Activated CD4-positive, CD25-positive, alpha-beta regulatory T cell (primary cell): Measurements from ENCODE around the gene ACAN.

Source experiments
- DNase-seq, 4 experiments: peaks; one replicate each; lab custom pipeline; 2025; lab: John Stamatoyannopoulos, UW

The ACAN gene

DNA sequence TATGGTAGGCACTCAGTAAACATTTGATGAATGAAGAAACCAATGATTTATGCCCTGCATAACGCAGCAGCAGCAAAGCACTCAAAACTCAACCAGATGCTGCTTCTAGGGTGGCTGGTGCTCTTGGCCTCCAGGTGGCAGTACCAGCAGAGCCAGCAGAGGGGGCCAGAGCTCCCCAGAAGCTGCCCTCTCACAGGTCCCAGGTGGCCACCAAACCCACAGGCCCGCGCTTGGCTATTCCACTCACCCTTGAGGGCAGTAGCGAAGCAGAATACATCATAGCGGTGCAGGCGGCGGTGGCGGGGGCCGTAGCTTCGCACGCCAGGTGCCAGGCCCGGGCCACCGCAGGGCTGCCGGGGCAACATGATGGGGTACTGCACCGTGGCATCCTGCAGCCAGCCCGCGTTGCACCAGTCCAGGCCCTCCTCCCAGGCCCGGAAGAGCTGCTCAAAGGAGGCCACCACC, 75.5 kb downstream of the ACAN start:
- no peak for DNase-seq

- no peak for DNase-seq
Measured at GRCh38 chr15:88880944-88881740, 77.9 kb downstream of the ACAN start.

DNA sequence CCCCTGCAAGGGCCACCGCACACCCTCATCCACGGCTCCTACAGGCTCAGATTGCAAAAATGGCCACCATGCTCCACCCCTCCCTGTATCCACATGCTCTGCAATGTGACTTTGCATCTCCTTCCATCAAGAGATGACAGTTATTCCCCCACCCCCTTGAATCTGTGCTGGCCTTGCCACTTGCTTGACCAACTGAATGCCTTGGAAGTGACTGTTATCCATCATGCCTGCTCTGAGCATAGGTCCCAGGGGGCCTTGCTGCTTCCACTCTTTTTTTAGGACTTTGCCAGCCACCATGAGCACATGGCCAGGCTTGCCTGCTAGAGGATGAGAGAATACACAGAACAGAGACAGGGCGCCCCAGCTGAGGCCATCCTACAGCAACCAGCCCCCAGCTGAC, 78.5 kb downstream of the ACAN start:
- no peak for DNase-seq

DNA sequence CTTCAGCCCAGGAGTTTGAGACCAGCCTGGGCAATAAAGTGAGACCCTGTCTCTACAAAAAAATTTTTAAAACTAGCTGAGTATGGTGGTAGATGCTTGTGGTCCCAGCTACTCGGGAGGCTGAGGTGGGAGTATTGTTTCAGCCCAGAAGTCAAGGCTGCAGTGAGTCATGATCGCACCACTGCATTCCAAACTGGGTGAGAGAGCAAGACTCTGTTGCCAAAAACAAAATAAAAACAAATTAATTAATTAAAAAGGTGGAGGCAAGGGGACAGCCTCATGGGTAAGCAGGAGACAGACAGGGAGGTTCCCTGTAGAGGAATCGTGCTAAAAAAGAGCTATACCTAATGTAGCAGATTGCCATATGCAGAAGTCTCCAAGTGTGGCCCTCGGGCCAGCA, 79.5 kb downstream of the ACAN start:
- no peak for DNase-seq

DNA sequence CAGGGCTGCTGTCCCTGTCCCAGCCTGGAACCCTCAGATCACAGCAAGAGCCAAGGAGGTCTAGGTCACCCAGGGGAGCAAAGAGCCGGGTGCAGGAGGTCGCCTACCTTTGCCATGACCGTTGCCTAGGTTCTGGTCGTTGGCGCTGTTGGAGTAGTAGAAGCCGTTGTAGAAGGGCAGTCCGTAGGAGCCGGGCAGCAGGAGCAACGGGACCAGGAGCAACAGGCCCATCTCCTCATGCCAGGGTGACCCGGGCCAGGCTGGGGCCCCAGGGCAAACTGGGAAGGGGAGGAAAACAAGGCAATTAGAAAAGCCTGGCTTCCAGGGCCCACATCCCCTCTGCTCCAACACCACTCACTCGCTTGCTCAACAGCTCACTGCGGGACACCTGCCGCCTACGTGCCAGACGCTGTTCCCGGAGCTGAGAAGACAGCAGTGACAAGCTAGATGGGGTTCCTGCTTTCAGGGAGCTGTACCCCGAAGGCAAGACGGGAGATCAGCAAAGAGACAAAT, 83.9 kb downstream of the ACAN start:
- DNase-seq, result no peak

DNA sequence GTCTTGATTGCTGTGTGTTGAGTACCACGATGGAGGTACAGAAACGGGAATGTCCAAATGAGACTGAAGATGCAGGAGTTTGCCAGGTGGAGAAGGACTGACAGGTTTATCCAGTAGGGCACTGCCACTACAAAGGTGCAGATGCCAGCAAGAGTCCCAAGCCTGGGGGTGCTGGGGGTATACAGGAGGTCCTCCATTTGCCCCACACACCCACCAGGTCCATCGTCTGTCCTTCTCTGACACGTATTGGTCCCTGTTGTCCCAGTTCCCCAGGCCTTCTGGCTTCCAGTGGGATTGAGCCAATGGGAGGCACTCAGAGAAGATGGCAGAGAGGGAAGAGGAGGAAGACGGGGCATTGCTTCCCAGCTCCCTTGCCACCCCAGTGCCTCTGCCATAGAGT, 85.5 kb downstream of the ACAN start:
- no peak for DNase-seq

GRCh38 chr15:88890495-88890894, 87.3 kb downstream of the ACAN start:
- DNase-seq, result no peak

- no peak for DNase-seq
Measured at GRCh38 chr15:88891540-88892254, 88.5 kb downstream of the ACAN start.

DNA sequence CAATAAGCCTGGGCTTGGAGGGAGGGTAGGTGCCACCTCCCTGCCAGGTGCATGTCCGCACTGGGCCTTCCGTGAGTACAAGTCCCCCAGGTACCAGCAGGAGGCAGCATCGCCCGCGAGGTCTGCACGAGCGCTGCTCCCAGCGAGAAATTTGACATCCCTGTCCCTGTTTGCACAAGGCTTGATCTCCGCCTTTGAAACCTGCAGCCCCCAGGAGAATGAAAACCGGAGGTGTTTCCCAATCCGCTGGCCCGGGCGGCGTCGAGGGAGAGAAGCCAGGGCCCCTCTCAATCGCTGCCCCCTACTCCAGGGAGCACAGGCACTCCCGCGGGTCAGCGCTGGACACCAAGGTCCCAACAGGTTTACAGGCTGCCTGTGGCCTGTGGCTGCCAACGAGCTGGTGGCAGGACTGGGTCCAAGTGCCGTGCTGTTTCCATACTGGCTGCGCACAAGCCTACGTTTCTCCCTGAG, 91.1 kb downstream of the ACAN start:
- DNase-seq, result peak; percentile 72 to 78 (median 76)

DNA sequence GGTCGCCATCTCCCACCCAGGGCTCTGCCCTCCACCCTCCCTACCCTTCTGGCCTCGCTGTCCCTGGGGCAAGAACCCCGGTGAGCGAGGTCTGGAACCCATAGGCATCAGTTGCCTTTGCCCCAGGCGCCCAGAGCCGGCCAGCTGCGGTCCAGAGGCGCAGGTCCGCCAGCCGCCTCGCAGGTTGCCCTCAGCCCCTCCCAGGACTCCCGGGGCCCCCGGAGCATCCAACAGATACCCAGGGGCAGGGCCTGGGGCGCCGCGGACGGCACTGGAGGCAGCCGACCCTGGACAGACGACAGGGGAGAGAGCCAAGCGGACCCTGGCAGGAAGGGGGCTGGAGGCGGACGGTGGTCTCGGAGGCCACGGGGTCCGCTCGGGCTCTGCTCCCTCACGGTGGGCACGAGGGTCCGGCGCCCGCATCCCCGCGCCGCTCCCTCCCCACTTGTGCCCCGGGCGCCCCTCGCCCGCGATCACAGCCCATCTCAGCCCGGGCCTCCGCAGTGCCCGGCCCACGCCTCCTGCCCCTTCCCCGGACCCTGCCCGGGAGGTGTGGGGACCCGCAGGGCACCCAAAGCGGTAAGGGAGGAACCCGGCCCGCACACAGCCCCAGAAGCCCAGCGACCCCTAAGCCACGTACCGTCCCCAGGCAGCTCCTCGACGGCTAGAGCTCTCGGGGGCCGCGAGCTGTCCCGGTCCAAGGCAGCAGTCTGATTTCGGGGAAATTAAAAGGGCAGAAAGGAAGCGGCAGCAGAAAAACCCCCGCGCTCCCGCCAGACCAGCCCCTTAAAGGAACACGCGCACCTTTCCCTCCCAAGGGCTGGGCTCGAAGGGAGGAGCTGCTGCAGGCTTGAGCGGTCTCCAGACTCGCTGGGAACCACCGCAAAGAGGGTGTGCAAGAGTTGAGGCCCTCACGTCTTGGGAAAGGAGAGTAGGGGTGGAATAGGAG, 91.9 kb downstream of the ACAN start, which contains the start of gene HAPLN3:
TSS of gene HAPLN3 (minus strand) at position 726 of the 949 bp plus-strand sequence. CDS start 8,246 bp downstream, outside the sequence.
- peak; percentile 13 to 41 (median 31) for DNase-seq

GRCh38 chr15:88896333-88897033, 93.2 kb downstream of the ACAN start:
- DNase-seq, result no peak

DNA sequence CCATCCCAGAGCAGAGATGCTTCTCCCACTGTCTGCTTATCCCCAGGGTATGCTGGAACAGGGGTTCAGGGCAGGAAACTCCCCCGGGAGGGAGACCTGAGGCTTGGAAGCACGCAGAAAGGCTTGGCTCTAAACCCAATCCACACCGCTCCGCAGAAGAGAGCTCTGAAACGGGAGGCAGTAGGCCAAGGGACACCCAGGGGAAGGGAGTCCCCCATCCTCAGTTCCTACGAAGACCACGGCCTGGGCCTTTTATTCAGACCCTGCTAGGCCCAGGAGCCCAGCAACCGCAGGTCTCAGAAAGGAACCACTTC, 93.9 kb downstream of the ACAN start:
- no peak for DNase-seq

DNA sequence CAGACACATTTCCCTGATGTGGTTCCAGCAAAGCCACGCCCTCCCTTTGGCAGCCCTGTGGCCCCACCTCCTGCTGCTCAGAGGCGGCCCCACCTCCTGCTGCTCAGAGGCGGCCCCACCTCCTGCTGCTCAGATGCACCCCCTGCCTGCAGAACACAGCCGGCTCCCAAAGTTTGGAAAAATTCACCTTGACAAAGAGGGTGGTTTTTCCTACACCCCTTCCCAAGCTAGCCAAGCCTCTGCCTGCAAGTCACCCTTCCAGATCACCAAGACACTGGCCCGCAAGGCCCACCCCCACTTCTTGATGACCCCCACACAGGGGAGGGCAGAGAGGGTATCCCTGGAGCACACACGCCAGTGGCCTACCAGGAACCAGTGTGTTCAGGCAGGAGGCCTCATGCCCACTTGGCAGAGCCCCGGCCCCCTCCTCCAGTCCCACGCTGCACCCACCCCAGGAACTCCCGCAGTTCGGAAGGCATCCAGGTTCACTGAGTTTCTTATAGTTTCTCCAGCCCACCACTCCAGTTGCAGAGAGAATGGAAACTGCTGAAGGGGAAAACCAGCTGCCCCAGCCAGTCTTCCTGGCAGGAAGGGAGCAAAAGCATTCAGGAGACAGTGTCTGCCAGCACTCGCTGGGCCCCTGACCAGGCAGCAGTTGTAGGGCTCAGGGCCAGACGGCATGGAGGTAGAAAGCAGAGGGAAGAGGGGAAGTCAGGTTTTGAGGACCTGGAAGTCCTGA, 94.4 kb downstream of the ACAN start:
- DNase-seq, result peak; percentile 37 to 72 (median 56)

DNA sequence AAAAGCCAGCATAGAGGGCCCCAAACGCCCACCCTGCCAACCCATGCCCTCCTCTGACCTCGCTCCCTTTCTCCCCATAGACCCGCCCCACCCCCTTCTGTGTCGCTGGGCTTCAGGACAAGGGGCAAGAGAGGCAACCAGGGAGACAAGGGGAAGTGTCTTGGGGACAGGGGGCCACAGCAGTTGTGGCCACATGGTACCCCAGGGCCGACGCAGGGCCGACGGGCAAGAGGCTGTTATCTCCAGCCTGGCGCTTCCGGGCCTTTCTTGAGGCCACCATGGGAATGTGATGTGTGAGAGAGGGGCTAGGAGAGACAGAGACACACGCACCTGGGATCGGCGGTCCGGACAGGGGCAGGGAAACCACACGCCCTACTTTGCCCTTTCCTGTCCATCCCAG, 95.5 kb downstream of the ACAN start:
- no peak for DNase-seq

GRCh38 chr15:88899251-88899650, 96.0 kb downstream of the ACAN start:
- DNase-seq, result no peak

DNA sequence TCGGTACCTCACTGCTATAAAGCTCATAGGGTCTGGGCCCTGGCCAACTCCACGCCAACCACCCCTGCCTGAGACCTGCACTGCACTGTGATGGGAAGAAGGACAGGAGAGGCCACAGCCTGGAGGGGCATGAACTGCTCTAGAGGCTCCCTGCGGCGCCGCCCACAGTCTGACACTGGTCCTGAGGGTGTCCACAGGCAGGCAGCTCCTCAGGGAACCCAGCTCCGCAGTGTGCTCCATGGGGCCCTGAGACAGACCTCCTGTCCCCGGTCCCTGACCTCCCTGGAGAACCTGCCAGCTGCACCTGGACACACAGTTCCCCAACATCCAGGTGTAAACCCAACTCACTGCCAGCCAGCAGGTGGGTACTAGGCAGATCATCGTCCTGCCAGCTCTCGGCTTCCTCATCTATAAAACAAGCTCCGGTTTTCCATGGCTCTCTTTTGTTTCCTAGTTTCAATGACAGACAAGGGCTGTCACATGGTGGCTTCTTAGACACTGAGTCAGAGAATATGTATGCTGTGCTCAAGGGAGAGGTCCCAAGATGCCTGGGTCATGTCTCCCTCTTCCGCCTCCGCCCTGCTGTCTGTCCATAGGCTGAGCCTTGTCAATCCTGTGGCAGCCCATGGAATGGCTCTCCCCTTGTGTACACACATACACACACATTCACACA, 97.2 kb downstream of the ACAN start:
- no peak for DNase-seq

DNA sequence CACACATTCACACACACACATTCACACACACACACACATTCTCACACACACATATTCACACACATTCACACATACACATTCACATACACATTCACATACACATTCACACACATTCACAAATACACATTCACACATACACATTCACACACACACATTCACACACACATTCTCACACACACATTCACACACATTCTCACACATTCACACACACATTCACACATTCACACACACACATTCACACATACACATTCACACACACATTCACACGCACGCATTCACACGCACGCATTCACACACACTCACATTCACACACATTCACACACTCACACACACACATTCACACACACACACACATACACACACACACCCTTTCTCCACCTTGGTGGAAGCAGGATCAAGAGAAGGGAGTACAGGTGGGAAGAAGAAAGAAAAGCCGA, 97.8 kb downstream of the ACAN start:
- DNase-seq, result no peak

DNA sequence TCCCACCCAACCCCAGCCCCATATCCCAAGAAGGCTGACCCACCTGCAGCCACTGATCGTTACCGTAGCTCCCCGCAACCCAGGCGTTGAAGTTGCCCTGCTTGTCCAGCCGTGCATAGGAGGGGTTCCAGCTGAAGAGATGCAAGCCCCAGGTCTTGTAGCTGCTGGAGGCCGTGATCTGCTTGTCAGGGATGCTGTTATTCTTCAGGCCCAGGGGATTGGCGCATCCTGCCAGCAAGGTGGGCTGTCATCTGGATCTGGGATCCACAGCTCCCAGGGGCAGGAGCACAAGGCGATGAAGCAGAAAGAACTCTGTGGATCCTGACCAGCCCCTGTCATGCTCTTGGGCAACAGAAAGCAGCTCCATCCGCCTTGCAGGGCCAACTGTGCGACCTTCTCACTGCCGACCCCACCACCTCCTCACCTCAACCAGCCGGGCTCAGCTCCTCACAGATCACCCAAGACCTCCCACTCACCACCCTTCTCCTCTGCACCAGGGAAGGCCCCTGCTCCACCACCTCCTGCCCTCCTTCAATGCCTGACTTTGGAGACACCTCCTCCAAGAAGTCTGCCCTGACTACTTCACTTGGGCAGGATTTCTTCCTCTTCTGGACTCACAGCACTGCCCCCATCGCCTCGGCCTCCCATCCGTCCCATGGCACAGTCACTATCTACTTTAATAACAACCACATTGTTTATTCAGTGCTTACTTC, 98.4 kb downstream of the ACAN start:
- no peak for DNase-seq

DNA sequence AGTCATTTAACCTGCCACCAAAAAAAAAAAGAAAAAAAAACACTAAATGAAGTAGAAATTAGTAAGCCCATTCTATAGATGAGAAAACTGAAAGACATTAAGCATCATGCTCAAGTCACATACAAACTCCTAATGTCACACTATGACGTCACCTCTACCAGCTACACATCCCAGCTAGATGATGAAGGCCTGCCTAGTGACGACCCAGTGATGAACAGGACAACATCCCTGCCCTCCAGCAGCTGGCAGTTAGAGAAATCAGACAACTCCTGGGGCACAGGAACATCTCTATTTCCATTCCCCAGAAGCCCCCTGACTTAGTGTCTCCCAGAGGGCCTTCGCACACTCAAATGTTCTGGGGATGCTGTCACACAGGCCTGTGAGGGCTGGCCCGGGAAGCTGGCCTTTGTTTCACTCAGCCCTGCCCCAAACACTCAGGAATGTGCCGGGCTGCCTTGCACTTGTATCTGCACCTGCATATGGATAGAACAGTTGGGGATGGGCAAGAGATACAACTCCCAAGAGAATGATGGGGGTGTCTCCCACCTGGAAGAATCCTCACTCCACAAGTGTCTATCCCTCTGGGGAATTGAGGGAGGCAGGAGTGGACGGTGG, 99.1 kb downstream of the ACAN start:
- no peak for DNase-seq
